Left colon (tissue), 2 donors: ENCODE measurements around the gene CMTM8. TPM values are rescaled to one million over a fixed set of nuclear protein-coding genes. Genes with fewer than 3 reads are reported as not detected.

Source experiments
- ATAC-seq: fragments of 200-7000 bp; cut with Tn5 transposase; one replicate; pipeline ENCODE4 v1.9.1; 2020; ENCODE audit warnings: mild to moderate bottlenecking, moderate library complexity
- DNase-seq, 2 donors: peaks; one replicate each; pipeline ENCODE4 v3.0.0-alpha.2; 2020
- intact Hi-C, 2 donors: fragments of 100-400 bp; cut with DNase I in 1 of 2; cut with micrococcal nuclease in 1 of 2; formaldehyde crosslinking; loops; one replicate each; pipeline versions ENCODE4 v1.11.2 to v1.14.0; 2022; cut with DNase I, micrococcal nuclease
- total RNA-seq, 2 donors: library from RNA; stranded (reverse); fragmentation: NEBNext Ultra II Directional; extraction: Animal tissue kit (Norgen Biotek cat#: 25700); gene quantifications; one replicate each; pipeline ENCODE4 v1.2.1, GENCODE V29; 2021
- donor health status: DM: no; HTN: no; CAD: no.
- donor health status: DM: yes; HTN: yes; CAD: no.

Gene CMTM8
- total RNA-seq, 2 donors from 2014 or later: 8.4 to 11.4 TPM

GRCh38 chr3:32413845-32414521, 175.5 kb downstream of the CMTM8 start:
- intact Hi-C loops: no loop called here
- no peak for ATAC-seq
- DNase-seq: no peak

- ATAC-seq: peak; percentile 56
- peak in 1 of 2 donors; percentile 50 for DNase-seq
- intact Hi-C loops: no loop called here
Observed at GRCh38 chr3:32414522-32415202, 176.2 kb downstream of the CMTM8 start.

GRCh38 chr3:32419742-32420125, 181.3 kb downstream of the CMTM8 start:
- DNase-seq: no peak
- ATAC-seq: no peak
- intact Hi-C loops: no loop called here

Other genes with a start within 250 kb of the CMTM8 start
- gene GPD1L, start 132.1 kb upstream of the CMTM8 start, total RNA-seq: 10 to 100 TPM; 91.1 to 93.1 TPM
- gene CMTM7, start 153.2 kb downstream of the CMTM8 start, total RNA-seq: 1 to 10 TPM; 5.8 to 7.4 TPM